Lung (tissue), 12 donors: ENCODE results near the gene AUTS2. TPM values are rescaled to one million over a fixed set of nuclear protein-coding genes. Genes with fewer than 3 reads are reported as not detected.

Experiments used
- ATAC-seq: fragments of 200-7000 bp; cut with Tn5 transposase; one replicate; pipeline ENCODE4 v1.9.1; 2020; ENCODE audit warnings: moderate number of reproducible peaks; ENCODE audit not compliant: insufficient read depth, low FRiP score
- DNase-seq, 3 donors: peaks; one replicate each; pipeline ENCODE4 v3.0.0-alpha.2; 2013 to 2017
- H3K27ac ChIP-seq, 2 donors: one replicate each; pipeline ENCODE4 v1.5.1; 2013; ENCODE audit warnings: mild to moderate bottlenecking in 2 of 2, moderate library complexity in 2 of 2, control low read depth in 1 of 2, inconsistent platforms in 1 of 2, low read depth in 1 of 2, low read length in 1 of 2
- H3K27me3 ChIP-seq, 3 donors: one replicate each; pipeline ENCODE4 v1.5.1; 2013; ENCODE audit warnings: low read length in 2 of 3; ENCODE audit not compliant: control insufficient read depth in 3 of 3, insufficient read depth in 3 of 3
- H3K36me3 ChIP-seq, 4 donors: one replicate each; pipeline ENCODE4 v1.5.1; 2013; ENCODE audit warnings: low read length in 4 of 4, mild to moderate bottlenecking in 1 of 4, moderate library complexity in 1 of 4; ENCODE audit not compliant: control insufficient read depth in 4 of 4, insufficient read depth in 4 of 4
- H3K4me1 ChIP-seq, 5 donors: one replicate each; pipeline ENCODE4 v1.5.1; 2013; ENCODE audit warnings: low read length in 5 of 5, mild to moderate bottlenecking in 2 of 5, moderate library complexity in 1 of 5; ENCODE audit not compliant: control insufficient read depth in 5 of 5, insufficient read depth in 5 of 5
- H3K4me3 ChIP-seq: one replicate; pipeline ENCODE4 v1.5.1; 2013; ENCODE audit warnings: mild to moderate bottlenecking, control low read depth, moderate library complexity
- H3K9ac ChIP-seq, 2 donors: one replicate each; pipeline ENCODE4 v1.5.1; 2013; ENCODE audit warnings: low read length in 2 of 2, control low read depth in 1 of 2; ENCODE audit not compliant: insufficient read depth in 1 of 2
- H3K9me3 ChIP-seq, 4 donors: one replicate each; pipeline ENCODE4 v1.5.1; 2013; ENCODE audit warnings: low read length in 3 of 4, mild to moderate bottlenecking in 1 of 4, moderate library complexity in 1 of 4; ENCODE audit not compliant: control insufficient read depth in 4 of 4, insufficient read depth in 3 of 4
- CTCF ChIP-seq: IDR thresholded peaks from 2 replicates; pipeline ENCODE4 v1.5.1; 2012; ENCODE audit warnings: mild to moderate bottlenecking; ENCODE audit errors: control extremely low read depth, extremely low read depth
- whole genome bisulfite sequencing, 2 donors: extraction: QIAGEN DNeasy Blood & Tissue Kit; methylation state at CpG; one replicate each; pipeline ENCODE4 v1.1.7; 2013; 5-methylcytosine and 5-hydroxymethylcytosine counted together
- polyA plus RNA-seq, 2 donors: library from polyadenylated mRNA; stranded (reverse); fragments of 200-250 nt; gene quantifications; one replicate each; pipeline ENCODE4 v1.2.1, GENCODE V29; 2013
- total RNA-seq, 2 donors: library from RNA; depleted of rRNA in 1 of 2; stranded (reverse); fragments of >200 nt in 1 of 2; gene quantifications; one replicate each; pipeline ENCODE4 v1.2.1, GENCODE V29; 2014 to 2021
- donor health status: control.
- donor health status: control.
- donor health status: Bipolar disorder and iron deficiency.
- donor health status: healthy.
- donor health status: DM: yes; HTN: yes; CAD: no.

Gene AUTS2
- total and polyA plus RNA-seq, 4 donors = 11.8 to 115 (median 40.6) TPM

GRCh38 chr7:70830426-70830825, 1232.2 kb downstream of the AUTS2 start:
- no peak for TF ChIP-seq CTCF
- peaks cover 0 to 8% (median 0%) of the 10 kb centered on the region in 3 donors for H3K27me3 ChIP-seq
- DNase-seq = no peak

GRCh38 chr7:70833726-70834125, 1235.5 kb downstream of the AUTS2 start:
- WGBS, 2 donors = 89 to 91% methylated on average over 1 of the region's 1 CpG
- Histone ChIP-seq H3K4me3 (no peak overlapping the region), H3K4me1 (peaks cover 0 to 8% (median 3%) of the 10 kb centered on the region in 5 donors), H3K27ac (no peak overlapping the region), H3K27me3 (no peaks in the 10 kb centered on the region), H3K9ac (no peak overlapping the region), H3K36me3 (no peaks in the 10 kb centered on the region), H3K9me3 (peaks cover 0 to 7% (median 0%) of the 10 kb centered on the region in 4 donors)
- TF ChIP-seq CTCF = no peak
- ATAC-seq (no peak), DNase-seq (no peak)

More at GRCh38 chr7:70830426-70830825, 1232.2 kb downstream of the AUTS2 start:
- Histone ChIP-seq H3K4me3 (no peak overlapping the region), H3K36me3 (no peaks in the 10 kb centered on the region), H3K9ac (no peak overlapping the region), H3K4me1 (peaks cover 0 to 8% (median 3%) of the 10 kb centered on the region in 5 donors), H3K9me3 (no peaks in the 10 kb centered on the region), H3K27ac (no peak overlapping the region)
- WGBS, 2 donors = 74 to 90% methylated on average over 7 of the region's 7 CpGs
- ATAC-seq = no peak

GRCh38 chr7:70834424-70834823, 1236.1 kb downstream of the AUTS2 start:
- ATAC-seq (no peak), DNase-seq (no peak)
- 85 to 94% methylated on average over 8 of the region's 8 CpGs for WGBS, 2 donors
- TF ChIP-seq CTCF = no peak
- Histone ChIP-seq H3K27me3 (no peaks in the 10 kb centered on the region), H3K4me1 (peaks cover 0 to 5% (median 2%) of the 10 kb centered on the region in 5 donors), H3K9me3 (peaks cover 0 to 7% (median 0%) of the 10 kb centered on the region in 4 donors), H3K27ac (no peak overlapping the region), H3K9ac (no peak overlapping the region), H3K36me3 (no peaks in the 10 kb centered on the region), H3K4me3 (no peak overlapping the region)

GRCh38 chr7:70835658-70836057, 1237.4 kb downstream of the AUTS2 start:
- no peaks in the 10 kb centered on the region for H3K36me3 ChIP-seq
- H3K4me3 ChIP-seq = no peak overlapping the region
- no peak overlapping the region for H3K9ac ChIP-seq
- WGBS, 2 donors = 45 to 82% methylated on average over 2 of the region's 2 CpGs
- no peak for TF ChIP-seq CTCF
- no peak for ATAC-seq
- no peak for DNase-seq
- peaks cover 0 to 7% (median 0%) of the 10 kb centered on the region in 4 donors for H3K9me3 ChIP-seq
- H3K4me1 ChIP-seq = no peaks in the 10 kb centered on the region
- no peaks in the 10 kb centered on the region for H3K27me3 ChIP-seq
- H3K27ac ChIP-seq = no peak overlapping the region
